NCI-H187 (cell line): ENCODE results near the gene MAPKAPK2.

ENCODE experiments used
- DNase-seq, 2 experiments: peaks; one replicate each; lab custom pipeline; 2025; lab: John Stamatoyannopoulos, UW

MAPKAPK2 gene

DNA sequence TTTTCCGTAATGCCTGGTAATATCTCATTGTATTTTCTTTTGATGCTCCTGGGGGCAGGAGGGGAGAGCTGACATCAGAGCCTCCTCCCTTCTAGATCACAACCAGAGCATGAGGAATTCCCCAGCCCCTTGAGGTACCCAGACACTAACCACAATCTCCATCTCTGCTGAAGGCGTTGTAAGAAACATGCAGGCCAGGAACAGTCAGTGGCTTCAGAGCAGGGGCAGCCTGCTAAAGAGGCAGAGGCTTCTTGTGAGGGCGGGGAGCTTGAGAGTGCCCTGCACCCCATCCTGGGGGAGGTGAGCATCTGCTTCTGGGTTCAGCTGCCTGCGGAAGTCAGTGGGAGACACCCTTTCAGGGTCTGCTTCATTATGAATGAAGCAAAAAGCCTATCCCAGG is 19.0 kb downstream of the MAPKAPK2 start:
- no peak for DNase-seq

GRCh38 chr1:206704226-206704625 is 19.5 kb downstream of the MAPKAPK2 start:
- DNase-seq = no peak

DNA sequence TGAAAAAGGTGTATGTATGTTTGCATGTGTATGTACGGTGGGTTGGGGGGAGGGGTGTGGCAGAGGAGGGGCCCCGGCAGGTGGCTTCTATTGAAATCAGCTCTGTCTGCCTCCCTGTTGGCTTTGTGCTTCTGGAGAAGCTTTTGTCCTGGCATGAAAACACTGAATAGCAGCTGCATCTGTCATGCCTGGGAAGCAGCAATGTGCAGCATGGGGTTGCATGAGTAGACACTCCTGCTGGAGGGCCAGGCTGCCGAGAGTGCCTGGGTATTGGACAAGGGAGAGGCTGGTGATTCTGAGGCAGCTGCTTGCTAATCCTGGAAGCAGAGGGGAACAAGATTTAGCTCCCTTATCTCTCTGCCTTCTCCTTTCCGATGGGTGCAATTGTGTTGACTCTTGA is 20.5 kb downstream of the MAPKAPK2 start:
- peak; percentile 96 to 97 for DNase-seq

DNA sequence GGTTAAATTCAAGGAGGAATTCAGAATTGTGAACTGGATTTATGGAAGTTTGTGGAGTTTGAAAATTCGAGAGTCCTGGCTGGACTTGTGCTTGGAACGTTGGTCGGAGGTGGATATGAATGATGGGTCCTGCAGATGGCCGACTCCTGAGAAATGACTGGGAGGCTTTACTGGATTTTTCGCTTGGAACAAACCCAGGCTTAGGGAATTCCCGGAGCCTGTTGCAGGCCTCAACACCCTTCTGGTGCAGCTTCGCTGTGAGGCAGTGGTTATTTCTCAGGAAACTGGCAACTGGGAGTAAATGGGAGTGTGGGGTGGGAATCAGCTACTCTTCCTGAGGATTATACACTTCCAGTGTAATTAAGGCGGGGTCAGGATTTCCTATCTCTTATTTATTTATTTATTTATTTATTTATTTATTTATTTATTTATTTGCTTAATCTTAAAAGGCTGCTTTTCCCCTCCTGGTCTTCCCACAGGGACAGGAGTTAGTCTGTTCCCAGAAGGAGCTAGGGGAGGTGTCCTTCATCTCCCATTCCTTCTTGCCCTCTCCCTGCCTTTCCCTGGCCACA is 21.1 kb downstream of the MAPKAPK2 start:
- no peak for DNase-seq

DNA sequence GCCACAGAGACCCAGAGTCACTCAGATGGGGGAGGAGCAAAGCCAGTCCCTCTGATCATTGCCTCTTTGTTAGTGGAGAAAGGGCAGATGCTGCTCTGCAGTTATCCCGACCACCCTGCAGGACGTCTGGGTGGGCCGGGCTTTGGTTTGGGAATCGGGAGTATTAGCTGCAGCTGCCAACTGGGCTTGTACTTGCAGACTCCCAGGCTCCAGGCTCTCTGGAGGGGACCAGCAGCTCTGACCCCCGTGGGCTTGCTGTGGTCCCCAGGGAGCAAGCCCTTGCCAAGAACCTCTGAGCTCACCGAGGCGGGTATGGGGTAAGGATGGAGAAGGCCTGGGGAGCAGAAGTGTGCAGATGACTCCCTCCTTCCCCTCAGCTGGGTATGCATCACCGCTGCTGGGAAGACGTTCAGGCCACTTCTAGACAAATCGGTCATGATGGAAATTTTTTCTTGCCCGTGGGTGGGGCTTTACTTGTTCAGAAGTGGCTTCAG is 21.6 kb downstream of the MAPKAPK2 start:
- peak in 1 of 2 experiments; percentile 83 for DNase-seq

DNA sequence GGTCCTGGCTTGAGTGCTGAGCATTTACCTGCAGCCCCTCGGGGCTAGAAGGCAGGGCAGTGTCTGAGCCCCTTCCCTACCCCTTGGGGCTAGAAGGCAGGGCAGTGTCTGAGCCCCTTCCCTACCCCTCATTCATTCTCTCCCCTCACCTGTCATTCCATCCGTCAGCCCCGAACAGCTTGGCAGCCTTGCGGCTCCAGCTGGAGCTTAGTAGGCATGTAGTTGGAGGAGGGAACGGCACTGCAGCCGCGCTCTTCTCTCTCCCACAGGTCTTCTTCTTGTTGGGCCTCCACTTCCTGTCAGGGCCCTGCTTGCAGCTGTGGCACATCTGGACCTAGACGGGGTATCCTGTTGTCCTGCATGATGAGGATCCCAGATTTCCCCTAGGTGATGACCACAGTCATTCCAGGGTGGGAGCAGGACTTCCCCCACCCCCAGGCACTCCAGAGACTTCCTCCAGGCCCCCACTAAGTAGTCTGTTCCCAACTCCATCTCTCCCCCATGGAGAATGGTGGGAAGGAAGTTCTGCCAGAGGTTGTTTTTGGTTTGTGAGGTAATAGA is 22.2 kb downstream of the MAPKAPK2 start:
- DNase-seq = no peak

- DNase-seq = no peak
These were observed 23.4 kb downstream of the MAPKAPK2 start for GRCh38 chr1:206708058-206708457.

- no peak for DNase-seq
These were observed 24.2 kb downstream of the MAPKAPK2 start for GRCh38 chr1:206708882-206709281.

- no peak for DNase-seq
These were observed 24.6 kb downstream of the MAPKAPK2 start for GRCh38 chr1:206709322-206709721.

GRCh38 chr1:206709772-206710459 is 25.2 kb downstream of the MAPKAPK2 start:
- no peak for DNase-seq

DNA sequence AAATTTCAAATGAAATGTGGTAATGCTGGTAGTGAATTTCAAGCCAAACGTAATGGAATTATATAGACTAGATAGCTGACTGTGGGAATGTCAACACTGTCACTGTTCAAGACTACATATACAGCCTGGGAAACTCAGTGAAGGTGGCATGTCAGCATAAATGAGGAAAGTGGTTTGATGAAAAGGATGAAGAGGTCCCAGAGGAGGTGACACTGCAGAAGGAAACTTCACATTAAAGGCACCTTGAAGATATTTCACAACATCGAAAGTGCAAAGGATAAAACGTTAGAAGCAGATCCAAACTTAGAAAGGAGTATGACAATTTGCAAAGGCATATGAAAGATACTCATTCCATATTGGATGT is 25.7 kb downstream of the MAPKAPK2 start:
- DNase-seq = no peak

GRCh38 chr1:206713070-206713469 is 28.4 kb downstream of the MAPKAPK2 start:
- no peak for DNase-seq

DNA sequence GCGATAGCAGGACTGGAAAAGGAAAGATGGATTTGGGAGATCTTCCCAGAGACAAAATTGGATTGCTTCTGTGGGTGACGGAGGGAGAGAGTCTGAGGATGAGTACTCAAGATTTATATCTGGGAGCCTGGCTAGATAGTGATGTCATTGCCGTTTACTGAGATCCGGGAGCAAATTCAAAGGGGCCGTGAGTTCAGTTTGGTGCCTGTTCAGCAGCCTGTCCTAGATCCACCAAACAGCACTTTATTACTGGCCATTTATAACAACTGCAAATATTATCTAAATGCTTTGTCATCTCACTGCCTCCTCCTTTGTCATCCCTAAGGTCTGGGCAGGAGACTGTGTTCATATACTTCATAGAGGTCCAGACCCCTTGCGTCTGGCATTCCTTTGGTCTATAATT is 29.2 kb downstream of the MAPKAPK2 start:
- DNase-seq = no peak

- no peak for DNase-seq
These were observed 29.8 kb downstream of the MAPKAPK2 start for GRCh38 chr1:206714331-206715058.

- DNase-seq = no peak
These were observed 30.4 kb downstream of the MAPKAPK2 start for GRCh38 chr1:206715120-206715519.

- no peak for DNase-seq
These were observed 30.9 kb downstream of the MAPKAPK2 start for GRCh38 chr1:206715552-206716158.

DNA sequence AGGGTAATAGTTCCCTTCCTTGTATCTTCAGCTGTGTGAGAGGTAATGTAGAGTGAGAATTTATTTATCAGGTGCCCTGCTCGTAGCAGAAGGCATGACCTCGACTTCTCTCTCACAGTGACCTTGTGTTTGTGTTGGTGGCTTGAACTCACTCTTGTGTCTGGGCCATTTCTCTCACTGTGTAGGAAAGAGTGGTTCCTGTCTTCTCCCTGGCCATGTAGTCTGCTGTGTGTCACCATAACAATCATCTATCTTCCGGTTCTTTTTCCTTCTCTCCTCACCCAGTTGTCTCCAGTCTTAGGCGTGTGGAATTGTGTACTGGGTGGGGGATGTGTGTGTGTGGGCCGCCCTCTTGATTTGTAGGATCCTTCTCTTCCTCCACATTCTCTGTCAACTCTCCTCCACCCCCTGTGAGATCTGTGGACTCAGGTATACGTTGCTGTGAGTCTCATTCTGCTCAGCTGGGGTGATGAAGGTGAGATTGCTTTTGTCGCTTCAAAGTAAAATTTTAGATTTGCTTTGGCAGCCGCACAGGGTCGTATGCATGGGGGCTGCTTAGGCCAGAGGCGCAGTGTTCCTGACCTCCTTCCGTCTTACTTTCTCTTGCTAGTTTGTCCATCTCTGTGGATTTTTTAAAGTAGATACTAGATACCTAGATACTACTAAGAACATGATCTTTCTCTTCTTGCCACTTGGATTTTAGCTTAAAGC is 31.6 kb downstream of the MAPKAPK2 start:
- DNase-seq = no peak

DNA sequence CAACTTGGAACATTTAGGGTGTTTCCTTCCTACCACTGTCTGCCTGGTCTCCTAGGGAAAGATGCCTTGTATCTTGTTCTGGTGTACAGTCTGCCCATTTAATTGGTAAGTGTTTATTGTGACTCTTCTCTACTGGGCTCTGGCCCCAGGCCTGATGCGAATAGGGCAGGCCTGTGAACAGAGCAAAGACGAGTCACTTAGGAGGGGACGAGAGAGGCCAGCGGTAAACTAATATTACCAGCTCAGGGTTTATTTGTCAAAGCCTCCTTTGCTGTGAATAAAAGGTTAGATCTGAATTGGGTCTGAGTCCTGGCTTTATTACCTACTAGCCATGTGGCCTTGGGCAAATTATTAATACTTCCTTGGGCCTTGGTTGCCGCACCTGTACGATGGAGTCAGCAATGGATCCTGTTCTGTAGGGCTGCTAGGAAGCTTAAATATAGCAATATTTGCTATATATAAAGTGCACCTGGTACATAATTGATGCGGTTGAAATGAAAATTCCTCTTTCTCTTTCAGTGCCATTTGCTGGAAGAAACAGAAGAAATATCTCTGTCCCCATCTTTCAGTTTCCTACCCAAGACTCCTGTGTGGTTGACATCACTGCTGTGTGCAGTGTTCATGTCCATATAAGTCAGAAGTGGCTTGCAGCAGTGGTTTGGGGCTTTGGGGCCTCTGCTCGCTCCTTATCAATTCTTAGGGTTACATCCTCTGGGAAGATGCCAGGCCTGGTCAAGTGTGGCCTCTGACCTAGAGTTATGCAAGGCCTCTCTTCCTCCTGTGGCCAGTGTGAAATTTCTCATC is 32.4 kb downstream of the MAPKAPK2 start:
- no peak for DNase-seq

- no peak for DNase-seq
These were observed 32.9 kb downstream of the MAPKAPK2 start for GRCh38 chr1:206717674-206717989.

DNA sequence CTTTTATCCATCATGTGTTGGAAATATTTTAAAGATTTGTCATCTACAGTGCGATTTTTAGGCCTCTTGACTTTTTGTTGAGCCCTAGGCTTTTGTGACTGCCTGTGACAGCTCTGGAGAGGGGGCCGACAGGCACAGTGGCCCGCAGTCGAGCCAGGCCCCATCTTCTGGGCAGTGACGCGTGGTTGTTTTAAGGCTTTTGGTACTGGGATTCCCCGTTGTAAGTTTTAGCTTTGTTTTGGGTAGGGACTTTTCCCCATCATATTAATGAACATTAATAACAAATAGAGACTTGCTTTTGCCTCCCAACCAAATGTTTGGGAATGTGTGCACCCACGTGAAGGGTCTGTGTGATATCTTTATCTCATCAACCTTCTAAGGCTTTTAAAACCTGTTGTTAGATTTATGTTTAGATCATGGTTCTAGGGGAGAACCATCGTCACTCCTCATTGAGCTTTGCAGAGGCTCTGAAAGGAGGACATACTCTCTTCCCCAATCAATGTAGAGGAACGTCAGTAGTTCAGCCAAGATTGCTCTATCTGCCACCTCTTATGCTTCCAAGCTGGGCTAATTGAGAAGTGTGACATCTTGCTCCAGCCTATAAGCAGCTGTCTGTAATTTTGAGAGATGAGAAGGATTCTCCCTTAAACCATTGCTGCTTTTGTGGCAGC is 34.6 kb downstream of the MAPKAPK2 start:
- DNase-seq = no peak

GRCh38 chr1:206721454-206721853 is 36.7 kb downstream of the MAPKAPK2 start:
- no peak for DNase-seq
